Measurements from ENCODE around the gene RORB.

DNA sequence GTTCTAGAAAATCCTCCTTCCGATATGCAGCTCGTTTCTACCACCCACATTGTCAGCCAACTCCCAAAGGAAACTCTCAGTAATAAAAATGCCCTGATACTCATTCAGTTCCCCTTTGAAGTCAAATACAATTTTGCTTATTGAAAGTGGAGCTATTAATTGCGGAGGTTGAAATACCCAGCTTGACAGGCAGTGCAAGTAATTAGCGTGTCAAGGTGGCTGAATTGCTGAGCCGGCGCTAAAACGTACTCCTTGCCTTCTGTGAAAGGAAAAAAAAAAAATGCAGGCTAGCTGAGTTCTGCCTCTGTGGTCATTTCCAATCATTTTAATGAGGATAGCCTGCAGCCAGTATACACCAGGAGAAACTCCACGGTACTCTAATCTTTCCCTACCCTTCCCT lies 165.5 kb downstream of the RORB start:
- TF ChIP-seq, protein P1, sequence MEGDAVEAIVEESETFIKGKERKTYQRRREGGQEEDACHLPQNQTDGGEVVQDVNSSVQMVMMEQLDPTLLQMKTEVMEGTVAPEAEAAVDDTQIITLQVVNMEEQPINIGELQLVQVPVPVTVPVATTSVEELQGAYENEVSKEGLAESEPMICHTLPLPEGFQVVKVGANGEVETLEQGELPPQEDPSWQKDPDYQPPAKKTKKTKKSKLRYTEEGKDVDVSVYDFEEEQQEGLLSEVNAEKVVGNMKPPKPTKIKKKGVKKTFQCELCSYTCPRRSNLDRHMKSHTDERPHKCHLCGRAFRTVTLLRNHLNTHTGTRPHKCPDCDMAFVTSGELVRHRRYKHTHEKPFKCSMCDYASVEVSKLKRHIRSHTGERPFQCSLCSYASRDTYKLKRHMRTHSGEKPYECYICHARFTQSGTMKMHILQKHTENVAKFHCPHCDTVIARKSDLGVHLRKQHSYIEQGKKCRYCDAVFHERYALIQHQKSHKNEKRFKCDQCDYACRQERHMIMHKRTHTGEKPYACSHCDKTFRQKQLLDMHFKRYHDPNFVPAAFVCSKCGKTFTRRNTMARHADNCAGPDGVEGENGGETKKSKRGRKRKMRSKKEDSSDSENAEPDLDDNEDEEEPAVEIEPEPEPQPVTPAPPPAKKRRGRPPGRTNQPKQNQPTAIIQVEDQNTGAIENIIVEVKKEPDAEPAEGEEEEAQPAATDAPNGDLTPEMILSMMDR (IDR thresholded peaks at IDR 0.05) = no peak
- TF ChIP-seq POLR2A (IDR thresholded peaks at IDR 0.05) = no peak

Data from esophagus squamous epithelium (tissue), 4 donors.